Stimulated activated CD8-positive, alpha-beta memory T cell treated with anti-CD3 and anti-CD28 coated beads, Interleukin-4, amount 100 ng/mL, for 1 hour (primary cell): ENCODE measurements around the gene GNG13.
A peak's percentile ranks its signal among the peaks of the same experiment; 100 is the strongest.
"Not testable (repeated sequence)": the region's sequence is repeated elsewhere in the genome, so short reads cannot be mapped to it uniquely, and the experiment has no call there.

ENCODE experiments used
- DNase-seq, 2 donors: peaks; one replicate each; pipeline ENCODE4 v3.0.0-alpha.2; 2020; ENCODE audit warnings: low read depth in 2 of 2, low spot score in 1 of 2

Gene GNG13

GRCh38 chr16:832652-833336 is 32.3 kb upstream of the GNG13 start:
- DNase-seq, result no peak

- no peak for DNase-seq
Measured at GRCh38 chr16:831571-832413, 31.3 kb upstream of the GNG13 start.

GRCh38 chr16:830871-831570 is 30.5 kb upstream of the GNG13 start:
- DNase-seq, result no peak

GRCh38 chr16:830107-830870 is 29.8 kb upstream of the GNG13 start:
- DNase-seq, result no peak

GRCh38 chr16:828891-829290 is 28.4 kb upstream of the GNG13 start:
- no peak for DNase-seq

- no peak for DNase-seq
Measured at GRCh38 chr16:827513-827912, 27.0 kb upstream of the GNG13 start.

- DNase-seq, result no peak
Measured at GRCh38 chr16:825341-826061, 25.0 kb upstream of the GNG13 start.

- DNase-seq, result no peak
Measured at GRCh38 chr16:824601-825000, 24.1 kb upstream of the GNG13 start.

GRCh38 chr16:824194-824593 is 23.7 kb upstream of the GNG13 start:
- DNase-seq, result no peak

GRCh38 chr16:822909-823297 is 22.4 kb upstream of the GNG13 start:
- no peak for DNase-seq

- DNase-seq, result no peak
Measured at GRCh38 chr16:822174-822908, 21.8 kb upstream of the GNG13 start.

- DNase-seq, result no peak
Measured at GRCh38 chr16:821751-822150, 21.2 kb upstream of the GNG13 start.

- DNase-seq, result no peak
Measured at GRCh38 chr16:820748-821147, 20.2 kb upstream of the GNG13 start.

GRCh38 chr16:820044-820408 is 19.5 kb upstream of the GNG13 start:
- not testable (repeated sequence) for DNase-seq

GRCh38 chr16:819336-820043 is 19.0 kb upstream of the GNG13 start:
- peak in 1 of 2 donors; percentile 16 for DNase-seq

- no peak for DNase-seq
Measured at GRCh38 chr16:818592-818991, 18.1 kb upstream of the GNG13 start.

- DNase-seq, result no peak
Measured at GRCh38 chr16:818132-818531, 17.6 kb upstream of the GNG13 start.

- no peak for DNase-seq
Measured at GRCh38 chr16:817001-817906, 16.7 kb upstream of the GNG13 start.
